ENCODE measurements around the gene PCK2.
"Not testable (repeated sequence)": the region's sequence is repeated elsewhere in the genome, so short reads cannot be mapped to it uniquely, and the experiment has no call there.

Gene PCK2

DNA sequence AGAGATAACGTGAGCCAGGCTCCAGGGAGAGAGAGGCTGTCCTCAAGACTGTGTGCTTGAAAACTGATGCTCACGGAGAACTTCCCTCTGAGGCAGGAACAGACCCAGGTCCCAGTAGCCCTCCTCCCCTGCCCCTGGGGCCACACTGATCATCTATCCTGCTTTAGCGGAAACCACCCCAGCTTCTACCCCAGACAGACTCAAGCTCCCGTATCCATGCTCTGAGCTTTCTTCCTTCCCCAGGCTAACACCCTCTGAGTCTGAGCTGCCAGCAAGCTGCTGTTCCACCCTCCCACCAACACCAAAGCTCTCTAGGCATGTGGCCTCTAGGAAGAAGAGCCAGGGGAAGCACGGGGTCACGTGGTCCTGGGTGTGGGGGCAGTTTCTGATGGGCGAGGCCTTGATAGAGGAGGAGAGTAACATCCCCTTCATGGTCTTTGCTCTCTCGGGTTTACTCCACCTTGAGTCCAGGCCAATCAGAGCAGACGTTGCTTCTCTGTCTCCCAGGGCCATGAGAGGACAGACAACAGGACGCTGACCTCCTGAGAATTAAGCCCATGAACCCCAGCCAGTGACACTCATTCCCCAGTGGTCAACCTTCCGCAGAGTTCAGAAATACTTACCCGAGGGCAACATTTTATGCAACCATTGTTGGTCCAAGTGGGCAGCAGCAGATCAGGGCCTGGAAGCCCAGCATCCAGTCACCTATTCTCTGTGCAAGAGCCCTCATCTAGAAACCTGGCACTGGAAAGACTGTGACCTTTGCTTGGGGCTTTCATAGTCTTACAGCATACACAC lies 1.4 kb downstream of the PCK2 start:
- FAIRE-seq (no peak), DNase-seq (ENCODE audit: low spot score) (peak; percentile 49)

DNA sequence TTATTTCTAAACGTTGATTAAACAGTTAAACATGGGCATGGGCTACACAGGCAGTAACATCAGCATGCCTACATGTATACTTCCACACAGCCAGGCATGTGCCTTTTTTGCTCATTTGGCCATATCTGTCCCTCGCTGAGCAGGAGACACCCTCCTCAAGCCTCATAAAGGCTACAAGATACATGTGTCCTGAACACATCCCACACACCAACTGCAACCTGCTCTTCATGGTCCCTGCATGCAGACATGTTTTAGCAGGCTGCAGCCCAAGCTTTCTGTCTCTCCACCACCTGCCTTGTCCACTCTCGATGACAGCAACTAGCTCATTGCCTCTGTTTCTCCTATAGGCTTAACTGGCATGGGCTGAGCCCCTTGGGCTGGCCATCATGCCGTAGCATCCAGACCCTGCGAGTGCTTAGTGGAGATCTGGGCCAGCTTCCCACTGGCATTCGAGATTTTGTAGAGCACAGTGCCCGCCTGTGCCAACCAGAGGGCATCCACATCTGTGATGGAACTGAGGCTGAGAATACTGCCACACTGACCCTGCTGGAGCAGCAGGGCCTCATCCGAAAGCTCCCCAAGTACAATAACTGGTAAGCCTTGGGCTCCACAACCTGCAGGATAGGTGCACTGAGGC lies 2.6 kb downstream of the PCK2 start:
- FAIRE-seq, result no peak

DNA sequence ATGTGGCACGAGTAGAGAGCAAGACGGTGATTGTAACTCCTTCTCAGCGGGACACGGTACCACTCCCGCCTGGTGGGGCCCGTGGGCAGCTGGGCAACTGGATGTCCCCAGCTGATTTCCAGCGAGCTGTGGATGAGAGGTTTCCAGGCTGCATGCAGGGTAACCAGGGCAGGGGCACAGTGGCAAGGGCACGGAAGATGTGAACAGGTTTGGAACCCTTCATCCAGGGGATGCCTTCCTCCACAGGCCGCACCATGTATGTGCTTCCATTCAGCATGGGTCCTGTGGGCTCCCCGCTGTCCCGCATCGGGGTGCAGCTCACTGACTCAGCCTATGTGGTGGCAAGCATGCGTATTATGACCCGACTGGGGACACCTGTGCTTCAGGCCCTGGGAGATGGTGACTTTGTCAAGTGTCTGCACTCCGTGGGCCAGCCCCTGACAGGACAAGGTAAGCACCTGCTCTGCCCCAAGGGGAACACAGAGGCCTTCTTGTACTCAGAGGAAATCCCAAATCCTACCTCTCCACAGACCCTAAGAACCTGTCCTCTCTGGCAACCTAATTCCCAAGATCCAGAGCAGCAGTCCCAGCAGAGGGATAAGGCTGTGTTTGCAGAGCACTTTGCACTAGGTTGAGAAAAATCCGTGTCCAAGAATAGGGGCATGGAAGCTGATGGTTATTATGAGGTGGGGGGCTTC lies 4.3 kb downstream of the PCK2 start:
- no peak for DNase-seq (ENCODE audit: low spot score)
- no peak for FAIRE-seq

More for the DNA sequence above, 2.6 kb downstream of the PCK2 start:
- no peak for DNase-seq (ENCODE audit: low spot score)

DNA sequence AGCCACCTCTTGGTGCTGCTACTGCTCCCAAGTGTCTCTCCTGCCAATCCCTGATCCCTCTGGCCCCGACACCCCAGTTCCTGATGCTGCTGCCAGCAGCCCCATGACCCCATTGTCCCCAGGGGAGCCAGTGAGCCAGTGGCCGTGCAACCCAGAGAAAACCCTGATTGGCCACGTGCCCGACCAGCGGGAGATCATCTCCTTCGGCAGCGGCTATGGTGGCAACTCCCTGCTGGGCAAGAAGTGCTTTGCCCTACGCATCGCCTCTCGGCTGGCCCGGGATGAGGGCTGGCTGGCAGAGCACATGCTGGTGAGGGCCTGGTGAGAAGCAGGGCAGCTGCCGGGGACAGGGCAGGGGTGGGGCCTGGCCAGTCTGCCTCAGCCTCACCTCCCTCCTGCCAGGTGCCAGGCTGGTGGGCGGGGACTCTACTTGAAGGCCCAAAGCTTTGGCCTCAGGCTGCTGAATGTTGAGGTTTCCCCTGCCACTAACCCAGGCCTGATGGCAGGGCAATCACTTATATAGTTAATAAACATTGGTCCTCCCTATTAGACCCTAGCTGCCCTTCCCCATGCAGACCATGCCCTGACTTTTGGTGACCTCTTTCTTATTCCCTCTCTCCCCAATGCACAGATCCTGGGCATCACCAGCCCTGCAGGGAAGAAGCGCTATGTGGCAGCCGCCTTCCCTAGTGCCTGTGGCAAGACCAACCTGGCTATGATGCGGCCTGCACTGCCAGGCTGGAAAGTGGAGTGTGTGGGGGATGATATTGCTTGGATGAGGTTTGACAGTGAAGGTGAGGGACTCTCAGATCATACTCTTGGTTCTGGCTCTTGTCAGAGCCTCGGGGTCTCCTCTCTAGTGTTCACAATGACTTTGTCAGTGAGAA lies 5.1 kb downstream of the PCK2 start:
- no peak for DNase-seq (ENCODE audit: low spot score)

DNA sequence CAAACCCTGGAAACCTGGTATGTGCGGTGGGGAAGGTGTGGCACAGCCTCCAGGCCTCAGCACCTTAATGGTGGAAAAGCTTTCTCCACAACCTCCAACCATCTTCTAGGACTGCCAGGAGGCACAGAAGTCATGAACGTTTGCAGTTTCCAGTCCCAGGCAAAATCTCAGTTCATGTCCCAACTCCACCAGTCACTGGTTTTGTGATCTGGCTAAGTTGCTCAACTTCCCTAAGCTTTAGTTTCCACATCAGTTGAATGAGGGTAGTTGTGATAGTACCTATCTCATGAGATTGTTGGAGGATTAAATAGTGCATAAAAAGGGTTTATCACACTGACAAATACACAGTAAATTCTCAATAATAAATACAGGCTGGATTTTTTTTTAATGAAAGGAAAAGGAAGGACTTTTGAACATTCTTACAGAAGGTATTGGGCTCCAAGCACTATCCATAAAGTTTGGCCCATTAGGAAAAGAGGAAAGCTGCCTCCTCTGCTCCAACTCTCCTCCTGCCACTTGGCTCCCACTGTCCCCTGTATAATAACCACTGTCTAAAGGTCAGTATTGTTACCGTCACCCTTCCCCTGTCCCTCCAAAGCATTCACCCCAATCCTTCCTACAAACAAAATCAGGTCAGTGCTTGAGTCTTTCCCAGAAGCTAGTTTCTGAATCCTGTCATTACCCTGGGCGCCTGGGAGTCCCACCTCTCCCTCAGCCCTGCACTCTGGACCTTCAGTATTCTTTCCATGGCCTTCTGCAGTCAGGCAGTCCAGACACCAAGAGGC lies 6.3 kb downstream of the PCK2 start:
- FAIRE-seq, result no peak
- DNase-seq (ENCODE audit: low spot score), result no peak

More for the DNA sequence above, 5.1 kb downstream of the PCK2 start:
- no peak for FAIRE-seq

DNA sequence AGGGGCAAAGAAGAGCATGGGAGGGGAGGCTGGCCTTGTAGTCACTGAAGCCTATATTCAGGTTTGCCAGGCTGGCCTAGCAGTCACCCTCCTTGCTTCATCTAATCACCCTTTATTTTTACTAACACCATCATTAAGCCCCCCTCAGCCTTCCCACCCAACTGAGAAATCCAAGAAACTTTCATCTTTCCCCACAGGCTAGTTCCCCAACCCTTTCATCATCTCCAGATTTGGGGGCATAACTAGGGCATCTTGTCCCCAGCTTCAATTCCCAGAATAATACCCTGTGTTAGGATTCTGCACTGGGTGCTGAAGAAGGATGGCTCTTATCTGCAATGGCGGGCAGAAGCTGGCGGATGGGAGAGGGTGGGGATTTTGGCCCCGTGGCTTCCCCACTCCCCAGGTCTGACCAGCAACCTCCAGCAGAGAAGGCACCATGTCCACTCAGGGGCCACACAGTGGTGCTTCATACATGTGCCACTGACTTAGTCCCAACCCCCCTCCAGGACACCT lies 6.9 kb downstream of the PCK2 start:
- FAIRE-seq, result no peak
- no peak for DNase-seq (ENCODE audit: low spot score)

DNA sequence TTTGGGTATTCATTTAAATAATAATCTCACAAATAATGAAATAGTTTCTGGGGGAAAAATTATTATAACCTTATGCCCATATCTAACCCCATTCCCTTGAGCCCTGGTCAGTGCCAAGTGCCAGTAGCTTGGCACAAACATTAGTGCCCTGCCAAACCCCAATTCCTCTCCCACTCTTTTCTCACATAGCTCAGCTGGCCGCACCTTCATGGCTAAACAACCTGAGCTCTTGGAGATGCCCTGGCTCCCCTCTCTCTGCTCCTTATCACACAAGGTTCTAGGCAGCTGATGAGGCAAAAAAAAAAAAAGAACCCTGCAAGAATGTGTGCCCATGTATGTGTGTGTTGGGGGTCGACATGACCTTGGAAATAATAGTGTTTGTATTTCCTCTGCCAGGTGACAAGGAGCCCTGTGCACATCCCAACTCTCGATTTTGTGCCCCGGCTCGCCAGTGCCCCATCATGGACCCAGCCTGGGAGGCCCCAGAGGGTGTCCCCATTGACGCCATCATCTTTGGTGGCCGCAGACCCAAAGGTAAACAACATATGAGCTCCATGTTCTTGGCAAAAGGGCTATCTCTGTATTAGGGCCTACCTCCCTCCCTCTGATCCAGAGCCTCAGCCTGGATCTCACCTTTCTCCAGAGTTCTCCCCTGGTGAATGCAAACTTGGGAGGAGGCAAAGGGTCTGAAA lies 8.4 kb downstream of the PCK2 start:
- FAIRE-seq, result no peak
- no peak for DNase-seq (ENCODE audit: low spot score)

DNA sequence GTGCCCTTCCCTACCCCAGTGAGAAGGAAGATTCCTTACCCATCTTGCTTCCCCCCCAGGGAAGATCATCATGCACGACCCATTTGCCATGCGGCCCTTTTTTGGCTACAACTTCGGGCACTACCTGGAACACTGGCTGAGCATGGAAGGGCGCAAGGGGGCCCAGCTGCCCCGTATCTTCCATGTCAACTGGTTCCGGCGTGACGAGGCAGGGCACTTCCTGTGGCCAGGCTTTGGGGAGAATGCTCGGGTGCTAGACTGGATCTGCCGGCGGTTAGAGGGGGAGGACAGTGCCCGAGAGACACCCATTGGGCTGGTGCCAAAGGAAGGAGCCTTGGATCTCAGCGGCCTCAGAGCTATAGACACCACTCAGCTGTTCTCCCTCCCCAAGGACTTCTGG lies 9.3 kb downstream of the PCK2 start:
- FAIRE-seq (no peak), DNase-seq (ENCODE audit: low spot score) (no peak)

DNA sequence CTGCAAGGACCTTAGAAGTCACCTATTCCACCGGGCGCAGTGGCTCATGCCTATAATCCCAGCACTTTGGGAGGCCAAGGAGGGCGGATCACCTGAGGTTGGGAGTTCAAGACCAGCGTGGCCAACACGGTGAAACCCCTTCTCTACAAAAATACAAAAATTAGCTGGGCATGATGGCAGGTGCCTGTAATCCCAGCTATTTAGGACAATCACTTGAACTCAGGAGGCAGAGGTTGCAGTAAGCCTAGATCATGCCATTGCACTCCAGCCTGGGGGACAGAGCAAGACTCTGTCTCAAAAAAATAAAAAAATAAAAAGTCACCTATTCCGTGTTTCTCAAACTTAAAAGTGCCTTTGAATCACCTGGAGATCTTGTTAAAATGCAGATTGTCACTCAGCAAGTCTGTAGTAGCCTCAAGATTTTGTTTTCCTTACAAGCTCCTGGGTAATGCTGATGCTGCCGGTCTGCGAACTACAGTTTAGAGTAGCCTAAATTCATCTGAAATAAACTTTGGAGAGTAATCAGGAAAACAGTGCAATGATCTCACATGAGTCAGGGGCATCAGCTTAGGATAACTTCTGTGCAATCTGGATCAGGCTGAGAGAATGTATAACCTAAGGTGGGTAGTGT lies 11.6 kb downstream of the PCK2 start:
- DNase-seq (ENCODE audit: low spot score); FAIRE-seq: not testable (repeated sequence)

DNA sequence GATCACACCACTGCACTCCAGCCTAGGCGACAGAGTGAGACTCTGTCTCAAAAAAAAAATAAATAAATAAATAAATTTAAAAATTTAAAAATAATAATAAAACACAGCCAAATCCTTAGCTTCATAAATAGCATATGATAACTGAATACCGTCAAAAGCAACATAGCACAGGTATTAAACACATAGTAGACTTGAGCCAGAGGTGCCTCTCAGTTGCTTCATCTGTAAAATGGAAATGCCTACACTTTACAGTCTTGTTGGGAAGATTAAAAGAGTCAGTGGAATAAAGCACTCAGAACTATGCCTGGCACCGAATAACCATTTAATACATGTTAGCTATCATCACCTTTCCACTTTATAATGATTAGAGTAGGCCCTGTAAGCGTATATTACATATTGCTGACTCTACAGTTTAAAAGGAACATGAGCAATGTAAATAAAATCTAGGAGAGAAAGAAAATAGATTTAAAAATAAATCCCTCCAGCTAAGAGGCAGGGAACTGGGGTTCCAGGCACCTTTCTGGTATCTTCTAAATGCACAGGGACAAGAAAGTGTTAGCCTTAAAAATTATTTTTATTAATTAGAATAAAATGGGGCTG lies 12.7 kb downstream of the PCK2 start:
- FAIRE-seq (no peak), DNase-seq (ENCODE audit: low spot score) (no peak)

DNA sequence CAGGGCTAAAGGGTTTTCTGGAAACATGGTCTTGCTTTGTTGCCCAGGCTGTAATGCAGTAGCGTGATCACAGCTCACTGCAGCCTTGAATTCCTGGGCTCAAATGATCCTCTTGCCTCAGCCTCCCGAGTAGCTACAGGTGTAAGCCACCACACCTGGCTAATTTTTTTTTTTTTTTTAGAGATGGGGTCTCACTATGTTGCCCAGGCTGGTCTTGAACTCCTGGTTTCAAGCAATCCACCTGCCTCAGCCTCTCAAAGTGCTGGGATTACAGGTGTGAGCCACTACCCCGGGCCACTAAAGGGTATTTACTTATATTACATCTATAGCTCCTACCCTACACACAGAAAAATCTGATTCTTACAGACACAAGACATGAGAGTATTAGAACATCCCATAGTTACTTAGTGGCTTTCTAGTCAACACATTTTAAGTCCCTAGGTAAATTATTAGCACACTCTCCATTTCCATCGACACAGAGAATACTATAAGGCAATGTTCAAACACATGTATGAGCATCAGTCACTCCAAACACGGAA lies 14.3 kb downstream of the PCK2 start:
- DNase-seq (ENCODE audit: low spot score), result no peak
- no peak for FAIRE-seq

DNA sequence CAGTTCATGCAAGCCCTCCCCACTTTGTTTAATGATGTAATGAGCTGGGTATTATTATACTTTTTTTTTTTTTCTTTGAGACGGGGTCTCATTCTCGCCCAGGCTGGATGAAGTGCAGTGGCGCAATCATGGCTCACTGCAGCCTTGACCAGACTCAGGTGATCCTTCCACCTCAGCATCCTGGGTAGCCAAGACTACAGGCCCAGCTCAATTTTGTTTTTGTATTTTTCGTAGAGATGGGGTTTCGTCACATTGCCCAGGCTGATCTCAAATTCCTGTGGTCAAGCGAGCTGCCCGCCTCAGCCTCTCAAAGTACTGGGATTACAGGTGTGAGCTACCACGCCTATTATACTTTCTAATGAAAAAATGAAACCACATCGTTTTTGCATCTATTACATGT lies 15.9 kb downstream of the PCK2 start:
- no peak for FAIRE-seq
- no peak for DNase-seq (ENCODE audit: low spot score)

DNA sequence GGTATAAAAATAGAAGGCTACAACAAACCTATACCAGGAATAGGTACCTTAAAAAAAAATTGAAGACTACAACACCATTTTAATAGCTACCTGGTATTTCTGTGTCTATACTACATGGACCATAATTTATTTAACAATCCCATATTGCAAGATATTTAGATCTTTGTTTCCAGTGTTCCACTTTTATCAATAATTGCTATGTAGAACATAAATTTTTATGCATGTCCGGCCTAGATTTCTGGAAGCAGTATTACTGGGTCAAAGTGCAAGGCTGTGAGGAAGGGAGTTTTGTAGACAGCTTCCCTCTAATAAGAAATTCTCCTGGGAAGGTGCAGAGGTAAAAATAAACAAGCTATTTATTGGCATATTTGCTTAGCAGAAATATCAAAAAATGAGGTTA lies 16.4 kb downstream of the PCK2 start:
- DNase-seq (ENCODE audit: low spot score) (no peak), FAIRE-seq (no peak)

DNA sequence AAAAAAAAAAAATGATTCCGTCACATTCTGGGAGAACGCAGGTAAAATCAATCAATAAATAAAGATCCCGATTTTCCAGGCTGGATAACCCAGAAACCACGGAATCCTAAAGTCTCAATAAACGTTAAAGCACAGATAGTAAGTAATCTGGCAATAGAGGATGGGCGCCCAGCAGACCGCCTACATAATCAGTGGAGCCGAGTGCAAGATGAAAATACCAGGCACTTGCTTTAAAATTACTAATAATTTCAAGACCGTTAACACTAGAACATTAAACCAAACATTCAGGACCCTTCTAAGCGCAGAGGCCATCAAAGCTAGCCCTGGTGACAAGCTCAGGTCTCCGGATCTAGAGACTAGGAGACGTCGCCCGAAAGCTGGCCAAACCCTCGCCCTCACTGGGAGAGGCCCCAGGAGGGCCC lies 19.3 kb downstream of the PCK2 start:
- no peak for FAIRE-seq
- DNase-seq (ENCODE audit: low spot score), result no peak

DNA sequence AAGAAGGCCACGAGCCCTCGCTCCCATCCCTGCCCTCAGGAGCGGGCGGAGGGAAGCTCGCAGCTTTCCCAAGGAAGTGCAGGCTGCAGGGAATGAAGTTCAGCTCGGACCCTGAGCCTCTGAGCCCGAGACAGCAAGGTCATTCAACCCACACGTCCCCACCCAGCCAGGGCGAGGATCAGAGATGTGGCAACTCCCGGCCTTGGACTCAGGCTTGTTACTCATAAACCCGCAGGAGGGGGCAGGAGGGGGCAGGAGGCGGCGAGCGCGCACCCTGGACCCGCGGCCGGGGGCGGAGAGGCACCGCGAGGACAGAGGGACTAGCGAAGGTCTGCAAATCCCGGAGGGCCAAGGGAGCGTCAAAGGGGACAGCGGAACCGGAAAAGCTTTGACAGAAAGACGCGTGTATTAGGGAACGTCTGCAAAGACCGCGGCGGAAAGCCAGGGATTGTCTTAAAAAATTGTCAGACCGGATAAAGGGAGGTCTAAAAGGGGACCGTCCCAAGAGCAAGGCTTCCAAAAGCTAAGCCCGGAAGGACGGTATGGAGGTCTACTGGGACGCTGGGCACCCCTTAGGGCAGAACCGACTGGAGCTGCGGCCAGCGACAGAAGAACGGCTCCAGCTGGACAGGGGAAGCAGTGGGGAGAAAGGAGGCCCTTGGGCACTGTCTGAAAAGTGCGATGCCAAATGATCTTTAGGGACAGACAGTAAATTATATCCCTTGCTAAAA lies 19.9 kb downstream of the PCK2 start:
- FAIRE-seq (no peak), DNase-seq (ENCODE audit: low spot score) (peak; percentile 79)

DNA sequence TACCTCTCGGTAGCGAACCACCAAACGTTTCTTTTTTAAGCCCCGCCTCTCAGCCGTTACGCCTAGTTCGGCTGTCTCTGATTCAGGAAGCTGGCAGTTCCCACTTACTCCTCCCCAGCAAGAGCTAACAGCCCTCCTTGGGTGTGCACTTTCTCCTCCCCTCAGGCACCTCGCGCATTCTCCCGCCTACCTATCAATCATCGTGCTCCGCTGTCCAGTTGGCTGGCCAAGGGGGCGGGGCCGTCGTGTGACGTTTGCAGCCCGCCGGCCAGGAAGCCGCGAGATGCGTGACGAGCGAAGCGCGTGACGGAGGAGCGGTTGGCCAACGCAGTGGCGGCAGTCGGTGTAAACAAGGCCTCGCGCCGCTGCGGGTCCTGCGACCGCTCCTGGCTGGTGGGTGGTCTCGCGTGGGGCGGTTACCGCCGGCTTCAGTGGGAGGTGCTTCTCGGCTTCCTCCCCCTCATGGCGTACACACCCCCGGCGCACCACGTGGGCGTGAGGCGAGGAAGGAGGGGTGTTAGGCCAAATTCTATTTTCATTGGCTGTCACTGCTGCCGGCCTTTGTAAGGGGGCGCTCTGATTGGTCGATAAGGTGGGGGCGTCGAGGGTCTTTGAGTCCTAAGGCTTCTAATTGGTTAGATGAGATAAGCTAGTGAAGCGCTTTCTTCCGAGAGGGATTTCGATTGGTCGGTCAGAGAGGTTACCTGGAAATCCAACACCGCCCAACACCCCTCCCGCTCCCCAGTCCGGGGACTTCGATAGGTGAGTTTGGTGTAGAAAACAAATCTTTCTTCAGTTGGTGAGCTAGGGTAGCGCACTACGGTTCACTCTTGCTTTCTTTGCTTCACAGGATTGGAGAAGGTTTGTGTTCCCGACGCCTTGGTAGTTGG lies 20.7 kb downstream of the PCK2 start, which contains the start of the genes DCAF11 and NRL:
DCAF11 (plus strand) TSS at position 246 of the 890 bp plus-strand sequence. CDS start 818 bp downstream, outside the sequence.
NRL (minus strand) TSS at position 418 of the 890 bp plus-strand sequence. CDS start 32,101 bp downstream, outside the sequence.
- FAIRE-seq, result peak; percentile 79
- DNase-seq (ENCODE audit: low spot score), result peak; percentile 96
